Sciatic nerve (tissue), 2 donors: ENCODE results near the gene MAN2B2. TPM values are rescaled to one million over a fixed set of nuclear protein-coding genes. Genes with fewer than 3 reads are reported as not detected.

Experiments
- ATAC-seq: fragments of 200-7000 bp; cut with Tn5 transposase; one replicate; pipeline ENCODE4 v1.9.1; 2020; ENCODE audit warnings: mild to moderate bottlenecking, moderate library complexity
- DNase-seq: peaks from one replicate; pipeline ENCODE4 v3.0.0-alpha.2; 2020; ENCODE audit warnings: low spot score
- intact Hi-C: fragments of 100-400 bp; cut with DNase I; formaldehyde crosslinking; loops from one replicate; pipeline ENCODE4 v1.14.2; 2022
- total RNA-seq: library from RNA; stranded (reverse); fragmentation: NEBNext Ultra II Directional; extraction: Animal tissue kit (Norgen Biotek cat#: 25700); gene quantifications from one replicate; pipeline ENCODE4 v1.2.1, GENCODE V29; 2021
- donor health status: DM: no; HTN: no; CAD: no.
- donor health status: DM: no; HTN: no; CAD: no.

The MAN2B2 gene
- total RNA-seq: 27.2 TPM

- intact Hi-C loops: no loop called here
- ATAC-seq: peak; percentile 96
- peak; percentile 94 for DNase-seq
These were observed at the start of gene MAN2B2 for GRCh38 chr4:6574747-6575502. Gene MAN2B2 (plus strand): TSS chr4:6575189. CDS start chr4:6575211, 22 bp downstream.

- ATAC-seq: no peak
- intact Hi-C loops: no loop called here
- no peak for DNase-seq
These were observed 49.5 kb upstream of the MAN2B2 start for GRCh38 chr4:6525474-6525873.

GRCh38 chr4:6526156-6526555 is 48.8 kb upstream of the MAN2B2 start:
- ATAC-seq (no peak), DNase-seq (no peak)
- intact Hi-C loops: no loop called here

GRCh38 chr4:6526671-6527091 is 48.3 kb upstream of the MAN2B2 start:
- DNase-seq (no peak), ATAC-seq (no peak)
- intact Hi-C loops: no loop called here

GRCh38 chr4:6527259-6527658 is 47.7 kb upstream of the MAN2B2 start:
- DNase-seq (no peak), ATAC-seq (no peak)
- intact Hi-C loops: no loop called here

GRCh38 chr4:6527683-6528595 is 47.0 kb upstream of the MAN2B2 start:
- ATAC-seq: no peak
- DNase-seq: no peak
- intact Hi-C loops: no loop called here

- ATAC-seq (no peak), DNase-seq (no peak)
- intact Hi-C loops: no loop called here
These were observed 46.0 kb upstream of the MAN2B2 start for GRCh38 chr4:6529021-6529420.

GRCh38 chr4:6530301-6530700 is 44.7 kb upstream of the MAN2B2 start:
- ATAC-seq (no peak), DNase-seq (no peak)
- intact Hi-C loops: no loop called here

GRCh38 chr4:6530964-6531363 is 44.0 kb upstream of the MAN2B2 start:
- intact Hi-C loops: no loop called here
- DNase-seq (no peak), ATAC-seq (no peak)

GRCh38 chr4:6532102-6532501 is 42.9 kb upstream of the MAN2B2 start:
- ATAC-seq (no peak), DNase-seq (no peak)
- intact Hi-C loops: no loop called here

GRCh38 chr4:6532658-6533057 is 42.3 kb upstream of the MAN2B2 start:
- ATAC-seq (no peak), DNase-seq (no peak)
- intact Hi-C loops: no loop called here

- intact Hi-C loops: no loop called here
- ATAC-seq (no peak), DNase-seq (no peak)
These were observed 40.9 kb upstream of the MAN2B2 start for GRCh38 chr4:6534050-6534449.

- DNase-seq: no peak
- no peak for ATAC-seq
- intact Hi-C loops: no loop called here
These were observed 40.2 kb upstream of the MAN2B2 start for GRCh38 chr4:6534618-6535328.

- intact Hi-C loops: no loop called here
- no peak for DNase-seq
- ATAC-seq: no peak
These were observed 39.7 kb upstream of the MAN2B2 start for GRCh38 chr4:6535329-6535692.

GRCh38 chr4:6535706-6536105 is 39.3 kb upstream of the MAN2B2 start:
- ATAC-seq (no peak), DNase-seq (no peak)
- intact Hi-C loops: no loop called here

- intact Hi-C loops: no loop called here
- DNase-seq (no peak), ATAC-seq (no peak)
These were observed 36.9 kb upstream of the MAN2B2 start for GRCh38 chr4:6538111-6538510.

GRCh38 chr4:6538575-6538974 is 36.4 kb upstream of the MAN2B2 start:
- DNase-seq (no peak), ATAC-seq (no peak)
- intact Hi-C loops: no loop called here

- ATAC-seq (no peak), DNase-seq (no peak)
- intact Hi-C loops: no loop called here
These were observed 35.8 kb upstream of the MAN2B2 start for GRCh38 chr4:6539009-6539764.

GRCh38 chr4:6540879-6541278 is 34.1 kb upstream of the MAN2B2 start:
- intact Hi-C loops: no loop called here
- no peak for ATAC-seq
- no peak for DNase-seq
